ENCODE results near the gene OPN5. TPM values are rescaled to one million over a fixed set of nuclear protein-coding genes. Genes with fewer than 3 reads are reported as not detected.

The OPN5 gene
- total RNA-seq, 1 donor from 2014 or later = not detected

DNA sequence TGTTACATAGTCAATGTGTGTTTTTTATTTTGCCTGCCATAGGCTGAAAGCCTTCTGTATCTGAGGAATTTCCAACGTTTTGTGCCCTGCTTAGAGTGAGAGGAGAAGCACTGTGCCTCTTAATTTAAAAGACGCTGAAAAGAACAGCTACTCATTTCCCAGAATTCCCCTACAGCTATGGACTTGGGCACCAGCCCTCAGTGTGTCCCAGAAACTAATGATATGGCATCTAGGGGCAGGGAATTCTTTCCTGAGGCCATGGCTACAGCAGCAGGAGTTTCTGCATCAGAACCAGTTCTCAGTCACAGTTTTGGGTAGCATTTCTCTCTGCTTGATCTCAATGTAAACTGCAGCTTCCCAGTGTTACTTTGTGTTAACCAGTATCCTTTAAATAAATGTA lies 20.2 kb downstream of the OPN5 start:
- Mint-ChIP-seq H3K27ac (no peak overlapping the region), H3K9me3 (no peaks in the 10 kb centered on the region), H3K36me3 (ENCODE audit: low read depth) (no peaks in the 10 kb centered on the region), H3K27me3 (ENCODE audit: low read depth) (peaks cover 2% of the 10 kb centered on the region), H3K4me1 (ENCODE audit: low read depth) (no peaks in the 10 kb centered on the region), H3K4me3 (ENCODE audit: low read depth) (no peak overlapping the region)
- DNase-seq (ENCODE audit: low spot score) = no peak
- intact Hi-C loops (cut with micrococcal nuclease) = no loop called here

DNA sequence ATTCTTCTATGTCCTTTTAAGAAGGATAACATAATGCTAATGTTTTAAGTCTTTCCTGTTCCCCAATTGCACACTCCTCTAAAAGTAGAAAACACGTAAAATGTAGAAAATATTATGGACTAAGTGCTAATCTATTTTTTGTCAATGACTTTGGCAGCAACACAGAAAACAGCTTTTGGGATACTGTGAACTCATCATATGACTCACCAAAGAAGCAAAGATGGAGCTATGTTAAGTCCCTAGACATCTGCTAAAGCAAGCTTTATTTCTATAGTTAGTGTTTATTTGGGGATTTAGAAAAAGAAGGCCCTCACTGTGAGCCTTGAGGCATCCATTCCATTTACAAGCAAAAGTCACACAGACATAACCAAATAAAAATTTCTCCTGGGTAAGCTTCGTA lies 23.0 kb downstream of the OPN5 start:
- DNase-seq (ENCODE audit: low spot score) = no peak
- Mint-ChIP-seq H3K36me3 (ENCODE audit: low read depth) (no peaks in the 10 kb centered on the region), H3K27ac (no peak overlapping the region), H3K27me3 (ENCODE audit: low read depth) (peaks cover 4% of the 10 kb centered on the region), H3K4me1 (ENCODE audit: low read depth) (no peaks in the 10 kb centered on the region), H3K9me3 (no peaks in the 10 kb centered on the region), H3K4me3 (ENCODE audit: low read depth) (no peak overlapping the region)
- intact Hi-C loops (cut with micrococcal nuclease) = no loop called here

DNA sequence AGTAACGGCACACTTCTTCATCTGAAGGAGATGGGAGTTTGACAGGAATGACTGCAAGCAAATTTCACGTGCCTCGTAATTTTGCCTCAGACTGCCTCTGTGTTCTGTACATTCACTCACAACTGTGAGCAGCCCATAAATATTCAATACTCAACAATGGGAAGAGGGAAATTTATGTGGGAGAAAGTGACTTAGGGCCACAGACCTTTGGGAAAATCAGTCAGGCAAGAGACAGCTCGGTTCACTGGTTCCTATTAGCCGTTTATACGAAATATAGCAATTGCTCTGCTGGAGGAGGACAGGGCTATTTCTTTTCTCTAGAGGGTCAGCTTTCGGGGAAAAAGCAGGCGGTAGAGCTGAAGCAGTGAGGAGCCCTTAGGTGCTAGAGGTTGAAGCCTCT lies 28.0 kb downstream of the OPN5 start:
- intact Hi-C loops (cut with micrococcal nuclease) = no loop called here
- H3K9me3 Mint-ChIP-seq = no peaks in the 10 kb centered on the region

DNA sequence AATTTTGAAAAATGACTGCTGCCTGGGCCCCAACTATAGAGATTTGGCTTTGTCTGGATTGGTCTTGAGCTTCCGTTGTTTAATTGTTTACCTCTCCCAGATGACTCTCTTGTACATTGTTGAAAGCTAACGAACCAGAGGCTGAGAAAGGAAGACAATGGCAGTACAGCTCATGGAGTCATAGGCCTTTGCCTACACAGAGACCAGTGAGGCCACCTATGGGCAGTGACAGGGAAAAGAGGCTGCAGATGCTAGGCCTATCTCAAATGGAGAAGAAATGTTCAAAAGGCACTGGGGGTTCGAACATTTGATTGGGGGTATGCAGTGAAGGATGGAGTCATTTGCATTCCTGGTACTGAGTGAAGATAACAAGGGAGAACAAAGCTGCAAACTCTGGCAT lies 29.1 kb downstream of the OPN5 start:
- peaks cover 6% of the 10 kb centered on the region for H3K27me3 Mint-ChIP-seq (ENCODE audit: low read depth)
- intact Hi-C loops (cut with micrococcal nuclease) = no loop called here
- H3K4me1 Mint-ChIP-seq (ENCODE audit: low read depth) = no peaks in the 10 kb centered on the region
- DNase-seq (ENCODE audit: low spot score) = no peak
- no peaks in the 10 kb centered on the region for H3K9me3 Mint-ChIP-seq
- no peak overlapping the region for H3K27ac Mint-ChIP-seq
- H3K36me3 Mint-ChIP-seq (ENCODE audit: low read depth) = no peaks in the 10 kb centered on the region
- no peak overlapping the region for H3K4me3 Mint-ChIP-seq (ENCODE audit: low read depth)

More for the DNA sequence above, 28.0 kb downstream of the OPN5 start:
- peaks cover 6% of the 10 kb centered on the region for H3K27me3 Mint-ChIP-seq (ENCODE audit: low read depth)
- no peaks in the 10 kb centered on the region for H3K36me3 Mint-ChIP-seq (ENCODE audit: low read depth)
- no peak overlapping the region for H3K27ac Mint-ChIP-seq
- no peak for DNase-seq (ENCODE audit: low spot score)
- H3K4me1 Mint-ChIP-seq (ENCODE audit: low read depth) = no peaks in the 10 kb centered on the region
- no peak overlapping the region for H3K4me3 Mint-ChIP-seq (ENCODE audit: low read depth)

DNA sequence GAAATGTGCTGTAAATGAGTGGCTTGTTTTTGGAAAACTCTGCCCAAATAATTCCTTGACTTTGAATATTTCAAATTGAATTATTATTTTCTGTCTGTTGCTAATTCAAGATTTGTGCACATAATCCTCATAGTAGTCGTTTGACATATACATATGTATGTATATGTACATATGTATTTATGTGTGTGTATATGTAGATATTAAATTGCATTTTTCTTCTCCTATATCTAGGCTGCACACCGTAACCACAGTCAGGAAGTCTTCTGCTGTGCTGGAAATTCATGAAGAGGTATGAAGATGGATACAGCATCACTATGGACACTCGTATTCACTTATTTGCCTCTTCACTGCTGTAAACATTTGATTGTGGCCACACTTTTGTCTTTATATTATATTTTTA lies 29.6 kb downstream of the OPN5 start:
- Mint-ChIP-seq H3K4me1 (ENCODE audit: low read depth) (no peaks in the 10 kb centered on the region), H3K9me3 (no peaks in the 10 kb centered on the region), H3K27me3 (ENCODE audit: low read depth) (peaks cover 6% of the 10 kb centered on the region), H3K27ac (no peak overlapping the region), H3K36me3 (ENCODE audit: low read depth) (no peaks in the 10 kb centered on the region), H3K4me3 (ENCODE audit: low read depth) (no peak overlapping the region)
- intact Hi-C loops (cut with micrococcal nuclease) = no loop called here
- DNase-seq (ENCODE audit: low spot score) = no peak

DNA sequence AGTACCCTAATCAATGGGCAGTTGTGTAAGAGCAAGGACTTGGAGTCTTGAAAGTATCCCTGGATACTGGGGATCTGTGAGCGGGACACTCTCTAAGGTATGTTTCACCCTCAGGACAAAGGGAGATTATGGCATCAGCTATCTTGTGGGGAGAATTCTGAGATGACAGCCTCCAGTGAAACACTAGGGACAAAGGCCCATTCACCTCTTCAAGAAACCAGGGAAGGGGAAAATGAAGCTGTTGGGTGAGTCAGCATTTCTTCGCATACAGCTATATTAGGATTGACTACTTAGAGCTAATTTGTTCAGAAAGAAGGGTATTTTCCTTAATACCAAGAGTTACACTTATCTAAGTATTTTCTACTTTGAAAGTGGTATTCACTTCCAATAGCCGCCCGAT lies 35.9 kb downstream of the OPN5 start:
- H3K36me3 Mint-ChIP-seq (ENCODE audit: low read depth) = no peaks in the 10 kb centered on the region
- no peak for DNase-seq (ENCODE audit: low spot score)
- H3K4me3 Mint-ChIP-seq (ENCODE audit: low read depth) = no peak overlapping the region
- intact Hi-C loops (cut with micrococcal nuclease) = no loop called here
- H3K27ac Mint-ChIP-seq = no peak overlapping the region
- no peaks in the 10 kb centered on the region for H3K9me3 Mint-ChIP-seq
- H3K27me3 Mint-ChIP-seq (ENCODE audit: low read depth) = peaks cover 8% of the 10 kb centered on the region
- no peaks in the 10 kb centered on the region for H3K4me1 Mint-ChIP-seq (ENCODE audit: low read depth)

DNA sequence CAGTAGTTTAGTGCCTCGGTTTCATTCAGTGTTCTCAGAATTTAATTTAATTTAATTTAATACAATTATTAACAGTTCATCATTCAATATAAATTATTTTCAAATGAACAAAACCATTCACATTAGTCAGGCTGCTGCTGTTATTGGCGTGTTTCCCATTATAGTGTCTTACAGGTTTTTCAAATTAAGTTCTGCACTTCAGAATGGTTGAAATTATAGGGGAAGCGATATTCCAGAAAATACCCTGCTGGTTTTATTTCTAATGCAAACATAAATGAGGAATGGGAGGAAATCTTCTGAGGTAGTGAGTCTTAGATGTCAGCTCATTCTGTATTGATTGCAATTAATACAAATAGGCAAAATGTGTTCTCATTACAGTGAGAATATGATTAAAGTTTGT lies 37.6 kb downstream of the OPN5 start:
- Mint-ChIP-seq H3K4me1 (ENCODE audit: low read depth) (no peaks in the 10 kb centered on the region), H3K27ac (no peak overlapping the region), H3K4me3 (ENCODE audit: low read depth) (no peak overlapping the region), H3K9me3 (no peaks in the 10 kb centered on the region), H3K27me3 (ENCODE audit: low read depth) (peaks cover 4% of the 10 kb centered on the region), H3K36me3 (ENCODE audit: low read depth) (no peaks in the 10 kb centered on the region)
- DNase-seq (ENCODE audit: low spot score) = no peak
- intact Hi-C loops (cut with micrococcal nuclease) = no loop called here

DNA sequence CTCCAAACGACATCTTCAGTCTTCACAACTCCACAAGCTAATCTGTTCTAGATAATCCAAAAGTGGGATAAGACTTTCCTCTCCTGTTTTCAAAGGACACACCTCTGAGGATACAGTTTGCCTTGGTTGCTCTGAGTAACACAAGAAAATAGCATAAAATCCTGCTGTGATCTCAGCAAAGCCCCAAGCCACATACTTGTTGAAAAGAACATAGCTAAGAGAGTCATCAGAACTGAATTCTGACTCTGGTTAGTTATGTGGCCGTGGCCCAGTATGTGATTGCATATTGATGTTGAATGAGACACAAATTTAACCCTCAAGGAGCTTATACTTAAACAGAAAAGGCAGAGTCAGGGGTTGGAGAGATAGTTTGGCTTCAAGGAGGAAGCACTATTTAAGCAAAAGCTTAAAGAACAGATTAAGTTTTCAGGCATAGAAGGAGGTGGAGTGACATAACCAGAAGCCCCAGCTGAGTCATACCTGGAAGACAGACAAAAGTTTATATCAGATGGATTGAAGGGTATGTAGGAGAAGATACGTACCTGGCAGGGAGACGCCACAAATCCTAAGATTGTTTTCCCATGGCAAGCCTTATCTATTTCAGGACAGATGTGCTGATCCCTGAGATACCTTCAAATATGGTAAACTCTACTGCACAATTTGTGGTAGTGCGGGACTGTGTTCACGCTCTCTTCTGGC lies 41.2 kb downstream of the OPN5 start:
- intact Hi-C loops (cut with micrococcal nuclease) = no loop called here
- H3K36me3 Mint-ChIP-seq (ENCODE audit: low read depth) = no peaks in the 10 kb centered on the region
- no peak overlapping the region for H3K4me3 Mint-ChIP-seq (ENCODE audit: low read depth)
- no peaks in the 10 kb centered on the region for H3K9me3 Mint-ChIP-seq
- no peak overlapping the region for H3K27ac Mint-ChIP-seq
- no peak for DNase-seq (ENCODE audit: low spot score)
- no peaks in the 10 kb centered on the region for H3K4me1 Mint-ChIP-seq (ENCODE audit: low read depth)
- H3K27me3 Mint-ChIP-seq (ENCODE audit: low read depth) = peaks cover 2% of the 10 kb centered on the region

DNA sequence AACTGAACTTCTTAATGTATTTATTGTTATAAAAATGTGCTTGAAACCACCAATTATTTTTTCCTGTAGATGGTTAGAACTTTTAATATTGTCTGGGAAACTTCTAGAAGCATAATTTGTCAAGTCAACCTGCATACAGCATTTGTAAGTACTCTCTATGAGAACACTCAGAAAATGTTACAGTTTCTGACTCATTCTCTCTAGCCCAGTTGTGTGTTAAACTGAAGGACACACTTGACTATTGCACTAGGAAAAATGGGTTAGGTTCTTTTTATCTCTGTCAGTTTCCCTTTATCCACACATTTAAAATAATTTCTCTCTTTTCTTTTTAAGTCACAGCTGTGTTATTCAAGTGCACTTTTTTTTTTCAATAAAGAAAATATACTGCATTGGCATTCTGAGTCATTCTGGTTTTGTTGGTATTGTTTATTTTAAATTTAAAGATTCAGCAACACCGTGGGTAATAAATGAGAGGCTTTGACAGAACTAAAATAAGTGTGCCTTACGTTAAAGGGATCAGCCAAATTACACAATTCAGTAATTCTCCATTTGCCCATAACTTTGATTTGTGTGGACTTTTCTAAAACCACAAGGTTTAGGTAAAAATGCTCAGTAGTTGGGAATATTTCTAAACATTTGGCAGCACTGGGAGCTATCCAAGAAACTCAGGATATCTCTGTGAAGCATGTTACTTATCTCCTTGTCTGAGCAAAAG lies 50.7 kb downstream of the OPN5 start:
- Mint-ChIP-seq H3K27me3 (ENCODE audit: low read depth) (no peaks in the 10 kb centered on the region), H3K4me1 (ENCODE audit: low read depth) (peaks cover 6% of the 10 kb centered on the region), H3K27ac (no peak overlapping the region), H3K36me3 (ENCODE audit: low read depth) (no peaks in the 10 kb centered on the region), H3K4me3 (ENCODE audit: low read depth) (no peak overlapping the region), H3K9me3 (no peaks in the 10 kb centered on the region)
- intact Hi-C loops (cut with micrococcal nuclease) = no loop called here
- DNase-seq (ENCODE audit: low spot score) = no peak

DNA sequence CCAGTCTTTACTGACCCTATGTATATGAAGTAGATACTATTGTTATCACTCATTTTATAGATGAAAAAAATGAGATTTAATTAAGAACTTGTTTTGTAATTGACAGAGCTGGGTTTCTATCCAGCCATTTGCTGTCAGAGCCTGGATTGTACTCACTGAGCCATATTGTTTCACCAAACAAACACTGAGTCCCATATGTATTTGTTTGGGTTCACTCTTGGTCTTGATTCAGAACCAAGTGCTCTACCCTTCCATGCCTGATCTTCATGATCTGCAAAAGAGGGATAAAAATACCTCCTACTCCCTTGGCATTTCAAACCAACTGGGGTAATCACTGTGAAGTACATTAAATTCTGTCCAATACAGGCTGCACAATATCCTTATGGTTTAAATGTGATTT lies 52.4 kb downstream of the OPN5 start:
- H3K4me3 Mint-ChIP-seq (ENCODE audit: low read depth) = no peak overlapping the region
- no peaks in the 10 kb centered on the region for H3K9me3 Mint-ChIP-seq
- H3K4me1 Mint-ChIP-seq (ENCODE audit: low read depth) = peaks cover 6% of the 10 kb centered on the region
- H3K27me3 Mint-ChIP-seq (ENCODE audit: low read depth) = no peaks in the 10 kb centered on the region
- no peaks in the 10 kb centered on the region for H3K36me3 Mint-ChIP-seq (ENCODE audit: low read depth)
- intact Hi-C loops (cut with micrococcal nuclease) = no loop called here
- DNase-seq (ENCODE audit: low spot score) = no peak
- no peak overlapping the region for H3K27ac Mint-ChIP-seq

DNA sequence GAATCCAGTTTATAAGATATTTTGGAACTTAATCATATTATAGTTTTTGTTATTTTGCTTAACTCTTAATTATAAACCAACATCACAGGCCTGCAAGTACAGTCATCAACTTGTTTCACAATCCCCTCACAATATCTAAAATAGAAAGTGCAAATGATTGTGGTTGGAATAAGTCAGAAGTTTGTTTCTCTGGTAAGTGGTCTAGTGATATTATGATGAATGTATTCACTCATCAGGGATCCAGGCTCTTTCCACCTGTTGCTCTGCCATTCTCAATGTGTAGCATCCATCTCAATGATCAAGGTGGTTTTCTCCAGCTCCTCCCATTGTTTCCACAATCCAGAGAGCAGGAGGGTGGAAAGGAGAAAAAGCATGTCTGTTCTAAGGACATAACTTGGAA lies 54.2 kb downstream of the OPN5 start:
- intact Hi-C loops (cut with micrococcal nuclease) = no loop called here
- no peak overlapping the region for H3K4me3 Mint-ChIP-seq (ENCODE audit: low read depth)
- H3K36me3 Mint-ChIP-seq (ENCODE audit: low read depth) = no peaks in the 10 kb centered on the region
- DNase-seq (ENCODE audit: low spot score) = no peak
- H3K27me3 Mint-ChIP-seq (ENCODE audit: low read depth) = peaks cover 4% of the 10 kb centered on the region
- peaks cover 6% of the 10 kb centered on the region for H3K4me1 Mint-ChIP-seq (ENCODE audit: low read depth)
- H3K27ac Mint-ChIP-seq = no peak overlapping the region
- no peaks in the 10 kb centered on the region for H3K9me3 Mint-ChIP-seq

DNA sequence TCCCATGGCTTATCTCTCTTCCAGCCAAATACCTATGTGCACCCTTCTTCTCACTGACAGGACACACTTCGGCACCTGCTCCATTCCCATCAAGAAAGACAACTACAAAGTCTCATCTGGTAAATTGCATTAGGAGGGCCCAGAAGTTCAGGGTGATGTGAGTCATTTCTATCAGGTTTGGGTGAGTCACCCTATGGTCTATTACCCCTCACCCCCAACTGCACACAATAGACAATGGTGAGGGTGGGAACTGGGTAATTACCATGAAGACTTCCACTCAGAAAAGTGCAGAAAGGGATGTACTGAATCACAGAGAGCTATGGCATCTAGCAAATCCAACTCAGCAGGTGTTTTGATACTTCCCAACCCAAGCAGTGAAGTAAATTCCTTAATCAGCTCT lies 54.8 kb downstream of the OPN5 start:
- intact Hi-C loops (cut with micrococcal nuclease) = no loop called here
- H3K4me3 Mint-ChIP-seq (ENCODE audit: low read depth) = no peak overlapping the region
- peaks cover 6% of the 10 kb centered on the region for H3K4me1 Mint-ChIP-seq (ENCODE audit: low read depth)
- no peaks in the 10 kb centered on the region for H3K9me3 Mint-ChIP-seq
- no peak overlapping the region for H3K27ac Mint-ChIP-seq
- no peak for DNase-seq (ENCODE audit: low spot score)
- H3K27me3 Mint-ChIP-seq (ENCODE audit: low read depth) = peaks cover 4% of the 10 kb centered on the region
- no peaks in the 10 kb centered on the region for H3K36me3 Mint-ChIP-seq (ENCODE audit: low read depth)

DNA sequence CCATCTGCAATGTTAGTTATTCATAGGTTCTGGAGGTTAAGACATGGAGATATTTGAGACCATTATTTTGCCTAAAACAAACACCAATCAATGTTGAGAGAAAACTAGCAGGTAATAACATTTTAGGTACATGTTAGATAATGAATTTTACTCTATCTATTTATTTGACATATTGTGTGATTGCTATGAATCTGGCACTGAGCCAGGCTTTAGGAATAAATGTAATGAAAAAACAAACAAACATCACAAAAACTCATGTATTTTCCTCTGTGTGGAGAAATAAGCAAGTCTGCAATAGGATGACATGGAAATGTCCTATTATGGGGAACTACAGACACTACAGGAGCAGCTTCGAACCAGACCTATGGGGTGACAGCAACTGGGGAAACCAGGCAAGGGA lies 57.8 kb downstream of the OPN5 start:
- Mint-ChIP-seq H3K36me3 (ENCODE audit: low read depth) (no peaks in the 10 kb centered on the region), H3K27me3 (ENCODE audit: low read depth) (peaks cover 4% of the 10 kb centered on the region), H3K4me1 (ENCODE audit: low read depth) (peaks cover 6% of the 10 kb centered on the region), H3K4me3 (ENCODE audit: low read depth) (no peak overlapping the region), H3K9me3 (no peaks in the 10 kb centered on the region), H3K27ac (no peak overlapping the region)
- DNase-seq (ENCODE audit: low spot score) = no peak
- intact Hi-C loops (cut with micrococcal nuclease) = no loop called here

Measured in activated T-helper 2 cell treated with anti-CD3 and anti-CD28 coated beads, Interferon-gamma antibody, Interleukin-2, Interleukin-4, amounts not matched to agents 10 μg/mL and 5 μg/mL and 100 μg/mL, durations not matched to agents 14 hours and 24 hours and 36 hours (primary cell).